Duodenal mucosa (tissue), 2 donors: Measurements from ENCODE around the gene SNX1.
"Not testable (repeated sequence)": the region's sequence is repeated elsewhere in the genome, so short reads cannot be mapped to it uniquely, and the experiment has no call there.

Experiments
- H3K27ac ChIP-seq: one replicate; pipeline ENCODE4 v1.7.0; 2013; ENCODE audit warnings: low read depth, low read length
- H3K27me3 ChIP-seq, 2 donors: one replicate each; pipeline ENCODE4 v1.7.0; 2013; ENCODE audit warnings: low read length in 2 of 2, control low read depth in 1 of 2; ENCODE audit not compliant: insufficient read depth in 2 of 2, control insufficient read depth in 1 of 2
- H3K36me3 ChIP-seq, 2 donors: one replicate each; pipeline ENCODE4 v1.7.0; 2013; ENCODE audit warnings: low read length in 2 of 2, control low read depth in 1 of 2; ENCODE audit not compliant: insufficient read depth in 2 of 2, control insufficient read depth in 1 of 2
- H3K4me1 ChIP-seq, 2 donors: one replicate each; pipeline ENCODE4 v1.7.0; 2013; ENCODE audit warnings: low read length in 2 of 2, control low read depth in 1 of 2; ENCODE audit not compliant: insufficient read depth in 2 of 2, control insufficient read depth in 1 of 2
- H3K4me3 ChIP-seq, 2 donors: one replicate each; pipeline ENCODE4 v1.7.0; 2013; ENCODE audit warnings: low read length in 2 of 2, low read depth in 1 of 2
- H3K9ac ChIP-seq, 2 donors: one replicate each; pipeline ENCODE4 v1.7.0; 2013; ENCODE audit warnings: low read length in 2 of 2, low read depth in 1 of 2
- H3K9me3 ChIP-seq, 2 donors: one replicate each; pipeline ENCODE4 v1.7.0; 2013; ENCODE audit warnings: low read length in 2 of 2, control low read depth in 1 of 2; ENCODE audit not compliant: control insufficient read depth in 1 of 2

The SNX1 gene

GRCh38 chr15:64095795-64096667, at the start of gene SNX1:
TSS of gene SNX1 (plus strand) at chr15:64095982. CDS start at chr15:64096014, 32 bp downstream.
- Histone ChIP-seq H3K27me3 (no peaks in the 10 kb centered on the region), H3K36me3 (no peaks in the 10 kb centered on the region), H3K4me1 (peaks cover 32 to 48% of the 10 kb centered on the region in 2 donors), H3K27ac (peak within 1 kb of the TSS; percentile 52), H3K9me3 (no peaks in the 10 kb centered on the region), H3K9ac (peak within 1 kb of the TSS; percentile 79 to 81), H3K4me3 (peak within 1 kb of the TSS; percentile 95 to 96)

- Histone ChIP-seq H3K4me3 (peak within 1 kb of the TSS; percentile 80 to 82), H3K36me3 (no peaks in the 10 kb centered on the region), H3K4me1 (peaks cover 21 to 24% of the 10 kb centered on the region in 2 donors), H3K27ac (peak within 1 kb of the TSS; percentile 23), H3K9me3 (no peaks in the 10 kb centered on the region), H3K9ac (peak within 1 kb of the TSS; percentile 68 to 79), H3K27me3 (no peaks in the 10 kb centered on the region)
Observed at GRCh38 chr15:64046421-64047153, 49.2 kb upstream of the SNX1 start, which contains the start of gene DAPK2. TSS of gene DAPK2 (minus strand) at chr15:64046485. CDS start at chr15:64040261, 6,224 bp downstream.

GRCh38 chr15:64048781-64049460, 46.9 kb upstream of the SNX1 start:
- no peaks in the 10 kb centered on the region for H3K36me3 ChIP-seq
- no peak overlapping the region for H3K4me3 ChIP-seq
- no peak overlapping the region for H3K9ac ChIP-seq
- peaks cover 21 to 24% of the 10 kb centered on the region in 2 donors for H3K4me1 ChIP-seq
- H3K9me3 ChIP-seq = no peaks in the 10 kb centered on the region
- H3K27ac ChIP-seq = no peak overlapping the region
- H3K27me3 ChIP-seq = no peaks in the 10 kb centered on the region

GRCh38 chr15:64050281-64051092, 45.3 kb upstream of the SNX1 start:
- no peak overlapping the region for H3K4me3 ChIP-seq
- H3K27me3 ChIP-seq = no peaks in the 10 kb centered on the region
- no peak overlapping the region for H3K27ac ChIP-seq
- H3K4me1 ChIP-seq = peaks cover 9 to 11% of the 10 kb centered on the region in 2 donors
- H3K9me3 ChIP-seq = no peaks in the 10 kb centered on the region
- H3K9ac ChIP-seq = no peak overlapping the region
- H3K36me3 ChIP-seq = no peaks in the 10 kb centered on the region

- Histone ChIP-seq H3K27ac (no peak overlapping the region), H3K9ac (no peak overlapping the region), H3K27me3 (no peaks in the 10 kb centered on the region), H3K9me3 (no peaks in the 10 kb centered on the region), H3K4me3 (no peak overlapping the region), H3K36me3 (no peaks in the 10 kb centered on the region), H3K4me1 (peaks cover 8 to 9% of the 10 kb centered on the region in 2 donors)
Observed at GRCh38 chr15:64051093-64051402, 44.7 kb upstream of the SNX1 start.

- H3K9ac ChIP-seq = no peak overlapping the region
- no peaks in the 10 kb centered on the region for H3K9me3 ChIP-seq
- H3K27me3 ChIP-seq = no peaks in the 10 kb centered on the region
- no peaks in the 10 kb centered on the region for H3K36me3 ChIP-seq
- peaks cover 7% of the 10 kb centered on the region in 2 donors for H3K4me1 ChIP-seq
- no peak overlapping the region for H3K27ac ChIP-seq
- no peak overlapping the region for H3K4me3 ChIP-seq
Observed at GRCh38 chr15:64051407-64052259, 44.1 kb upstream of the SNX1 start.

GRCh38 chr15:64052925-64053491, 42.8 kb upstream of the SNX1 start:
- Histone ChIP-seq H3K36me3 (no peaks in the 10 kb centered on the region), H3K9ac (no peak overlapping the region), H3K9me3 (no peaks in the 10 kb centered on the region), H3K4me1 (no peaks in the 10 kb centered on the region), H3K27me3 (no peaks in the 10 kb centered on the region), H3K4me3 (no peak overlapping the region), H3K27ac (no peak overlapping the region)

GRCh38 chr15:64053674-64054073, 42.1 kb upstream of the SNX1 start:
- not testable (repeated sequence) for H3K4me1 ChIP-seq, H3K36me3 ChIP-seq, H3K9me3 ChIP-seq, H3K27ac ChIP-seq, H3K9ac ChIP-seq, H3K27me3 ChIP-seq, H3K4me3 ChIP-seq

- no peaks in the 10 kb centered on the region for H3K9me3 ChIP-seq
- H3K4me1 ChIP-seq = no peaks in the 10 kb centered on the region
- no peaks in the 10 kb centered on the region for H3K36me3 ChIP-seq
- H3K27ac ChIP-seq = no peak overlapping the region
- no peak overlapping the region for H3K9ac ChIP-seq
- H3K4me3 ChIP-seq = no peak overlapping the region
- H3K27me3 ChIP-seq = no peaks in the 10 kb centered on the region
Observed at GRCh38 chr15:64058279-64058678, 37.5 kb upstream of the SNX1 start.
